ENCODE measurements around the gene DGKQ.

GRCh38 chr4:1011022-1011665 is 37.8 kb upstream of the DGKQ start, which contains the start of gene FGFRL1:
- TF ChIP-seq POLR2A (IDR thresholded peaks at IDR 0.05) (no peak), CTCF (IDR thresholded peaks at IDR 0.05) (no peak)
